IMR-90 (cell line): Measurements from ENCODE around the gene ADCY1. TPM values are rescaled to one million over a fixed set of nuclear protein-coding genes. Genes with fewer than 3 reads are reported as not detected.
"Not testable (repeated sequence)": the region's sequence is repeated elsewhere in the genome, so short reads cannot be mapped to it uniquely, and the experiment has no call there.

Experiments used
- ATAC-seq: fragments of 200-7000 bp; cut with Tn5 transposase; 2 replicates; pipeline ENCODE4 v1.9.1; 2020; ENCODE audit warnings: low read depth, mild to moderate bottlenecking, moderate library complexity
- BruUV-seq: library from RNA; stranded (reverse); fragments of 400-500 nt; replicated peaks from 2 replicates; lab custom pipeline; 2021; lab: Mats Ljungman, UMichigan
- CTCF ChIA-PET: fragments of 300-600 bp; formaldehyde crosslinking; extraction: SDS; loops from one replicate; lab custom pipeline; 2021; ENCODE audit warnings: antibody characterized with exemption; lab: Yijun Ruan, JAX
- POLR2A ChIA-PET: fragments of 300-600 bp; sonication (Branson Sonifier 250); formaldehyde crosslinking; loops from one replicate; lab custom pipeline; 2022; ENCODE audit warnings: antibody characterized with exemption; ENCODE audit not compliant: unreplicated experiment; lab: Charles Lee
- DNase-seq: peaks from one replicate; pipeline ENCODE4 v3.0.0; 2013
- H2AFZ ChIP-seq: replicated peaks from 2 replicates; pipeline ENCODE3; 2013; ENCODE audit warnings: low read length, mild to moderate bottlenecking; ENCODE audit not compliant: poor library complexity
- H2AK5ac ChIP-seq: 2 replicates; pipeline ENCODE4 v1.6.1; 2013; ENCODE audit warnings: low read depth, low read length, inconsistent platforms
- H2AK9ac ChIP-seq: replicated peaks from 2 replicates; pipeline ENCODE3; 2013; ENCODE audit warnings: mild to moderate bottlenecking, low read depth, low read length, moderate library complexity; ENCODE audit not compliant: poor library complexity
- H2BK120ac ChIP-seq: 2 replicates; pipeline ENCODE4 v1.6.1; 2013; ENCODE audit warnings: low read depth, low read length, inconsistent platforms
- H2BK15ac ChIP-seq: 3 replicates; pipeline ENCODE4 v1.6.1; 2013; ENCODE audit warnings: low read depth, low read length, inconsistent platforms
- H2BK20ac ChIP-seq: 2 replicates; pipeline ENCODE4 v1.6.1; 2013; ENCODE audit warnings: low read depth, mild to moderate bottlenecking, inconsistent platforms, low read length, moderate library complexity
- H2BK5ac ChIP-seq: 2 replicates; pipeline ENCODE4 v1.6.1; 2013; ENCODE audit warnings: mild to moderate bottlenecking, low read depth, low read length, inconsistent platforms; ENCODE audit not compliant: poor library complexity, severe bottlenecking
- H3K14ac ChIP-seq: replicated peaks from 2 replicates; pipeline ENCODE4 v1.6.1; 2013; ENCODE audit warnings: low read depth, low read length, inconsistent platforms
- H3K18ac ChIP-seq: 2 replicates; pipeline ENCODE4 v1.6.1; 2013; ENCODE audit warnings: low read depth, low read length, control low read depth
- H3K23ac ChIP-seq: 2 replicates; pipeline ENCODE4 v1.6.1; 2013; ENCODE audit warnings: low read depth, low read length, inconsistent platforms
- H3K27ac ChIP-seq: 2 replicates; pipeline ENCODE4 v1.5.1; 2013; ENCODE audit warnings: mild to moderate bottlenecking, control low read depth, low read length; ENCODE audit not compliant: insufficient read depth
- H3K27me3 ChIP-seq: 2 replicates; pipeline ENCODE4 v1.6.1; 2013; ENCODE audit warnings: low read length; ENCODE audit not compliant: control insufficient read depth, insufficient read depth
- H3K36me3 ChIP-seq: 2 replicates; pipeline ENCODE4 v1.6.1; 2013; ENCODE audit warnings: low read length, mixed read lengths; ENCODE audit not compliant: control insufficient read depth, insufficient read depth
- H3K4ac ChIP-seq: 2 replicates; pipeline ENCODE4 v1.6.1; 2013; ENCODE audit warnings: low read depth, low read length, inconsistent platforms
- H3K4me1 ChIP-seq: 2 replicates; pipeline ENCODE4 v1.6.1; 2013; ENCODE audit warnings: low read length, mixed read lengths; ENCODE audit not compliant: control insufficient read depth, insufficient read depth
- H3K4me2 ChIP-seq: 2 replicates; pipeline ENCODE4 v1.6.1; 2013; ENCODE audit warnings: low read depth, mild to moderate bottlenecking, control low read depth, low read length, moderate library complexity
- H3K4me3 ChIP-seq: 2 replicates; pipeline ENCODE4 v1.5.1; 2013; ENCODE audit warnings: low read depth, mild to moderate bottlenecking, control low read depth, low read length, moderate library complexity; ENCODE audit not compliant: insufficient read depth
- H3K56ac ChIP-seq: 2 replicates; pipeline ENCODE4 v1.6.1; 2013; ENCODE audit warnings: low read length, inconsistent platforms; ENCODE audit not compliant: insufficient read depth; ENCODE audit errors: extremely low read depth
- H3K79me1 ChIP-seq, 2 experiments: 2 replicates each; pipeline ENCODE4 v1.6.1; 2013; ENCODE audit warnings: low read length in 2 of 2, inconsistent platforms in 1 of 2, low read depth in 1 of 2
- H3K9ac ChIP-seq: 2 replicates; pipeline ENCODE4 v1.6.1; 2013; ENCODE audit warnings: low read depth, low read length, control low read depth
- H3K9me1 ChIP-seq: 2 replicates; pipeline ENCODE4 v1.6.1; 2013; ENCODE audit warnings: low read length, inconsistent platforms; ENCODE audit not compliant: insufficient read depth
- H3K9me3 ChIP-seq: 2 replicates; pipeline ENCODE4 v1.6.1; 2013; ENCODE audit warnings: low read length; ENCODE audit not compliant: control insufficient read depth, insufficient read depth
- H4K20me1 ChIP-seq: 2 replicates; pipeline ENCODE4 v1.6.1; 2013; ENCODE audit warnings: low read length, inconsistent platforms; ENCODE audit not compliant: insufficient read depth
- H4K5ac ChIP-seq: 2 replicates; pipeline ENCODE4 v1.6.1; 2013; ENCODE audit warnings: mild to moderate bottlenecking, low read depth, low read length, control low read depth
- H4K8ac ChIP-seq, 2 experiments: 2 replicates each; pipeline ENCODE4 v1.6.1; 2013; ENCODE audit warnings: low read depth in 2 of 2, low read length in 2 of 2, control low read depth in 1 of 2, inconsistent platforms in 1 of 2
- H4K91ac ChIP-seq: 2 replicates; pipeline ENCODE4 v1.6.1; 2013; ENCODE audit warnings: low read depth, low read length, inconsistent platforms; ENCODE audit not compliant: insufficient read depth
- CHD1 ChIP-seq: IDR thresholded peaks from 2 replicates; pipeline ENCODE4 v1.6.1; 2012; ENCODE audit warnings: low read depth, low read length, improper control_type of control experiment
- FOS ChIP-seq: fragments of 150-350 bp; IDR thresholded peaks from 2 replicates; pipeline ENCODE4 v1.6.1; 2016; ENCODE audit warnings: low read depth, low read length
- MAFK ChIP-seq: IDR thresholded peaks from 2 replicates; pipeline ENCODE4 v1.6.1; 2012; ENCODE audit warnings: low read depth, low read length, improper control_type of control experiment
- NFE2L2 ChIP-seq: fragments of 150-350 bp; IDR thresholded peaks from 2 replicates; pipeline ENCODE4 v1.6.1; 2016; ENCODE audit warnings: low read depth, mild to moderate bottlenecking, low read length
- WGBS, 2 experiments: methylation state at CpG; one replicate each; pipeline versions ENCODE4 v1.1.5 to v1.1.7; 2013; ENCODE audit warnings: missing lambda C conversion rate in 2 of 2; ENCODE audit not compliant: insufficient read length in 1 of 2; ENCODE audit errors: extremely low coverage in 2 of 2; 5-methylcytosine and 5-hydroxymethylcytosine counted together
- dilution Hi-C: fragments of 300-500 bp; cut with HindIII; formaldehyde crosslinking; loops from one replicate; pipeline ENCODE4 v1.14.3; 2018; ENCODE audit warnings: low sequenced_read_pairs; ENCODE audit not compliant: unreplicated experiment
- in situ Hi-C: fragments of 300-500 bp; cut with MboI; formaldehyde crosslinking; loops from 3 replicates; pipeline ENCODE4 v1.14.3; 2019; ENCODE audit warnings: low sequenced_read_pairs, inconsistent platforms, mixed read lengths
- intact Hi-C: fragments of 100-400 bp; cut with micrococcal nuclease; formaldehyde crosslinking; loops from 2 replicates; pipeline ENCODE4 v1.10.0; 2022
- polyA plus RNA-seq, 3 experiments: library from polyadenylated mRNA; depleted of rRNA; stranded (reverse); fragments of >200 nt; gene quantifications; 2 replicates each; pipeline ENCODE4 v1.2.3, GENCODE V29; 2012; ENCODE audit warnings: low replicate concordance in 1 of 3
- total RNA-seq: library from RNA; depleted of rRNA; stranded (reverse); fragments of >200 nt; gene quantifications from 2 replicates; pipeline ENCODE4 v1.2.3, GENCODE V29; 2012
- TF ChIP-seq, protein P1 (sequence below): fragments of 150-350 bp; IDR thresholded peaks from 2 replicates; pipeline ENCODE4 v1.6.1; 2017; ENCODE audit warnings: mild to moderate bottlenecking, antibody characterized with exemption, low read length, low read depth

Gene ADCY1
- total and polyA plus RNA-seq, 2 of the 4 experiments (the other 2 are of a cell fraction) = 0.18 to 0.24 TPM

DNA sequence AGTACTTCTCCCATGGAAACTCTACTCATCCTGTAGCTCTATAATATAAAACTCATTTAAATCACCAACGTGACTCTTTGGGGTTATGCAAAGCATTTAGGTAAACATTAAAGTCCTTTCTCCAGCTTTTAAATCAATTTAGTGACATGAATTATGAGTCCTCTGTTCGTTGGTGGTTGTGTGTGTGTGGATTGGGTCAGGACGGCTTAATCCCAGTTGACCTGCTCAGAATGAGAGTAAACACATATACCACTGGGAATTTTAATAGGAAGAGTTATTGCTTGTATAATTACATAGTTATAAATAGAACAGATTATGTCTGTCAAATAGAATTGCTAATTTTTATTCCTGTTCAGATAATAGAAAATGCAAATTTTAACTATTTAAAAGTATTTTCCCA lies 30.7 kb upstream of the ADCY1 start:
- no peak overlapping the region for H2AK5ac ChIP-seq
- no peaks in the 10 kb centered on the region for H3K27me3 ChIP-seq
- ChIA-PET POLR2A (no interaction called here), CTCF (no interaction called here)
- no peak overlapping the region for H2AFZ ChIP-seq
- no peak overlapping the region for H4K8ac ChIP-seq
- H3K18ac ChIP-seq = no peak overlapping the region
- H3K14ac ChIP-seq = no peak overlapping the region
- intact Hi-C loops = no loop called here
- H3K9me1 ChIP-seq = no peaks in the 10 kb centered on the region
- H2AK9ac ChIP-seq = no peak overlapping the region
- no peak overlapping the region for H3K56ac ChIP-seq
- WGBS, 2 experiments = no CpG with 5 or more reads among the region's 3 CpGs
- H3K27ac ChIP-seq = no peak overlapping the region
- DNase-seq = no peak
- TF ChIP-seq FOS (no peak), NFE2L2 (no peak), MAFK (no peak), CHD1 (no peak)
- TF ChIP-seq, protein P1, sequence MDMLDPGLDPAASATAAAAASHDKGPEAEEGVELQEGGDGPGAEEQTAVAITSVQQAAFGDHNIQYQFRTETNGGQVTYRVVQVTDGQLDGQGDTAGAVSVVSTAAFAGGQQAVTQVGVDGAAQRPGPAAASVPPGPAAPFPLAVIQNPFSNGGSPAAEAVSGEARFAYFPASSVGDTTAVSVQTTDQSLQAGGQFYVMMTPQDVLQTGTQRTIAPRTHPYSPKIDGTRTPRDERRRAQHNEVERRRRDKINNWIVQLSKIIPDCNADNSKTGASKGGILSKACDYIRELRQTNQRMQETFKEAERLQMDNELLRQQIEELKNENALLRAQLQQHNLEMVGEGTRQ = no peak
- H2BK20ac ChIP-seq = no peak overlapping the region
- no peak overlapping the region for H2BK120ac ChIP-seq
- no peaks in the 10 kb centered on the region for H4K20me1 ChIP-seq
- no peak overlapping the region for H3K23ac ChIP-seq
- dilution Hi-C loops = no loop called here
- H3K4ac ChIP-seq = no peak overlapping the region
- H2BK5ac ChIP-seq = no peak overlapping the region
- no peak overlapping the region for H3K4me3 ChIP-seq
- no peak overlapping the region for H2BK15ac ChIP-seq
- no peaks in the 10 kb centered on the region for H3K9me3 ChIP-seq
- H3K36me3 ChIP-seq = no peaks in the 10 kb centered on the region
- H3K9ac ChIP-seq = no peak overlapping the region
- H3K79me1 ChIP-seq = no peaks in the 10 kb centered on the region
- no peaks in the 10 kb centered on the region for H3K4me1 ChIP-seq
- ATAC-seq = no peak
- BruUV-seq = no TSS peak
- no peak overlapping the region for H3K4me2 ChIP-seq
- in situ Hi-C loops = no loop called here
- no peak overlapping the region for H4K91ac ChIP-seq
- H4K5ac ChIP-seq = no peak overlapping the region

DNA sequence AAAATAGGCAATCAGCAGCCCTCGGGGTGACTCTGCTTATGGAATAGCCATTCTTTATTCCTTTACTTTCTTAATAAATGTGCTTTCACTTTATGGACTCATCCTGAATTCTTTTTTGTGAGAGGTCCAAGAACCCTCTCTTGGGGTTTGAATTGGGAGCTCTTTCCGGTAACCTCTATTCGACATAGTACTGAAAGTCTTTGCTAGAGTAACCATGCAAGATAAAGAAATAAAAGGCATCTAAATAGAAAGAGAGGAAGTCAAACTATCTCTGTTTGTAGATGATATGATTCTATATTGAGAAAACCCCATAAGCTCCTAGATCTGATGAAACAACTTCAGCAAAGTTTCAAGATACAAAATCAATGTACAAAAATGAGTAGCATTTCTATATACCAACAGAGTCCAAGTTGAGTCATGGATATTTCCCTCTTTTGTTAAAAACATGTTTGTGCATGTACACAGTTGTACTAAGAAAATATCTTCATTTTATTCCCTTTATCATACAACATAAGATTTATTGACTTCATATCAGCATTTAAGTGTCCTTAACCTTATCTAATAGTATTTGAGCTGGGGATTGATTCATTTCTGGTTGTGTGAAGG lies 29.0 kb upstream of the ADCY1 start:
- H3K14ac ChIP-seq, H4K20me1 ChIP-seq, H3K56ac ChIP-seq, H3K9me1 ChIP-seq, intact Hi-C loops, H3K36me3 ChIP-seq, H3K23ac ChIP-seq, H2BK120ac ChIP-seq, H3K4ac ChIP-seq, H2BK5ac ChIP-seq, H3K4me3 ChIP-seq, H4K8ac ChIP-seq, H3K4me1 ChIP-seq, H2BK20ac ChIP-seq, H4K5ac ChIP-seq, H3K27me3 ChIP-seq, H2AFZ ChIP-seq, dilution Hi-C loops, POLR2A ChIA-PET, H3K9me3 ChIP-seq, H2BK15ac ChIP-seq, H2AK5ac ChIP-seq, H3K9ac ChIP-seq, CTCF ChIA-PET, H3K4me2 ChIP-seq, H3K27ac ChIP-seq, H2AK9ac ChIP-seq, H3K79me1 ChIP-seq, H3K18ac ChIP-seq, H4K91ac ChIP-seq, ATAC-seq, DNase-seq, in situ Hi-C loops, BruUV-seq: not testable (repeated sequence)
- WGBS, 2 experiments = no CpG with 5 or more reads among the region's 3 CpGs
